ENCODE measurements around the gene CFAP97. TPM values are rescaled to one million over a fixed set of nuclear protein-coding genes. Genes with fewer than 3 reads are reported as not detected.

Gene CFAP97
- total RNA-seq, 1 experiment from 2014 or later, result 12.4 TPM

DNA sequence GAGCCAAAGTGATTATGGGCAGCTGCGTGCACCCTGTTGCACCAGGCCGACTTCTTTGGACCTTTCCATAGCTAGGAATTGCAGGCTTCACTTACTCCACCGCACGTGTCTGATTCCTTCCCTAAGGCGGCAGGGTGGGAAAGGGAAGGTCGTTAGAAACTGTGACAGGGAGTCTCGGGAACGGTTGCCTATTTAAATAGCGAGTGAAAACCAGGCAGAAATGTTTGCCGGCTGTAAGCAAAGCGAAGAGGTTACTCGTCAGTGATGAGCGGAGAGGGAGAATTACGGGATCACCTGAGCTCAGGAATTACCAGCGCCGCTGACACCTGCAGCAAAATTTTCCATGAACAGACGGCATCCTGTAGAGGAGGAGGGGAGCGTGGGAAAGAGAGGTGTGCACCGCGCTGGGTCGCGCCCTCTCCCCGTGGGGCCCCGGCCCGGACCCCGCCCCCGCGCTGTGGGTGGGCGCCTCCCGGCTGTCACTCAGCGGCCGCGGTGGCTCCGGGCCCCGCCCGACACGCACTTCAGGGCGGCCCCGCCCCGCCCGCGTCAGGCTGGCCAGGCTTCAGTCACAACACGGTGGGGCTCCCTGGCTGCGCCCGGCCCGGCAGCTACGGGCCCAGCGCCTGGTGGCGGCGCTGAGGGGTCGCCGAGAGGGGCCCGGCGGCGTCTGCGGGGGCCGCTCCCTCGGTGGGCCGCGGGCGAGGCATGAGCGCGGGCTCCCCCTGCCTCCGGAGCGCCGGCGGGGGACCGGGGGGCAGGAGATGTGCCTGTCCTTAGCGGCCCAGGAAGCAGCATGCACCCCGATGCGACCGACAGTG, 5.4 kb upstream of the CFAP97 start, which contains the start of gene SNX25:
Gene SNX25 (plus strand): TSS at position 568 of the 821 bp plus-strand sequence. CDS start 229 bp downstream, at position 797.
- intact Hi-C loops (cut with micrococcal nuclease), result loop anchor here (1.0 kb wide), 1 partner anchor 97 kb away; no protein-coding TSS in a partner anchor
- peak; percentile 80 for DNase-seq
- H2AFZ ChIP-seq (ENCODE audit: low read length), result peak within 1 kb of the TSS; percentile 93

DNA sequence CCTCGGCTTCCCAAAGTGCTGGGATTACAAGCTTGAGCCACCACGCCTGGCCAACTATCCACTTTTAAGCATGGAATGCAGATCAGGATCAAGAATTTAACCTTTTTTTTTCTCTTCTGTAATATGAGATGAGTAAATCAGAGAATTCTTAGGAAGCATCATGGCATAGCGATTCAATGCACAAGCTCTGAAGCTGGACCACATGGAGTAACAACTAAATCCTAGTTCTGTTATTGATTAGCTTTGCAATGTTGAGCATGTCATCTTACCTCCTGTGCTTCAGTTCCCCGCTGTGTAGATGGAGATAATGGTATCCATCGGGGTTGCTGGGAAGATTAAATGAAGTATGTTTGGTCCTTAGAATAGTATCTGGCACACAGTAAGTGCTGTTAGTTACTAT, 3.7 kb upstream of the CFAP97 start:
- no peak overlapping the region for H3K9ac ChIP-seq (ENCODE audit: low read length)
- TF ChIP-seq, protein P1, sequence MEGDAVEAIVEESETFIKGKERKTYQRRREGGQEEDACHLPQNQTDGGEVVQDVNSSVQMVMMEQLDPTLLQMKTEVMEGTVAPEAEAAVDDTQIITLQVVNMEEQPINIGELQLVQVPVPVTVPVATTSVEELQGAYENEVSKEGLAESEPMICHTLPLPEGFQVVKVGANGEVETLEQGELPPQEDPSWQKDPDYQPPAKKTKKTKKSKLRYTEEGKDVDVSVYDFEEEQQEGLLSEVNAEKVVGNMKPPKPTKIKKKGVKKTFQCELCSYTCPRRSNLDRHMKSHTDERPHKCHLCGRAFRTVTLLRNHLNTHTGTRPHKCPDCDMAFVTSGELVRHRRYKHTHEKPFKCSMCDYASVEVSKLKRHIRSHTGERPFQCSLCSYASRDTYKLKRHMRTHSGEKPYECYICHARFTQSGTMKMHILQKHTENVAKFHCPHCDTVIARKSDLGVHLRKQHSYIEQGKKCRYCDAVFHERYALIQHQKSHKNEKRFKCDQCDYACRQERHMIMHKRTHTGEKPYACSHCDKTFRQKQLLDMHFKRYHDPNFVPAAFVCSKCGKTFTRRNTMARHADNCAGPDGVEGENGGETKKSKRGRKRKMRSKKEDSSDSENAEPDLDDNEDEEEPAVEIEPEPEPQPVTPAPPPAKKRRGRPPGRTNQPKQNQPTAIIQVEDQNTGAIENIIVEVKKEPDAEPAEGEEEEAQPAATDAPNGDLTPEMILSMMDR (conservative IDR thresholded peaks at IDR 0.05; ENCODE audit: low read depth, low read length), result no peak
- H3K4me1 ChIP-seq (ENCODE audit: insufficient read depth, low read length), result peaks cover 31% of the 10 kb centered on the region
- BruUV-seq (replicated peaks), result no TSS peak
- H3K27me3 ChIP-seq (ENCODE audit: low read length), result no peaks in the 10 kb centered on the region
- no peak overlapping the region for H3K4me2 ChIP-seq (ENCODE audit: low read length)
- H2AFZ ChIP-seq (ENCODE audit: low read length), result no peak overlapping the region
- DNase-seq (no peak), ATAC-seq (no peak)
- no peak overlapping the region for H3K4me3 ChIP-seq (ENCODE audit: low read length)
- H3K27ac ChIP-seq (ENCODE audit: low read length), result no peak overlapping the region
- no peaks in the 10 kb centered on the region for H3F3A ChIP-seq (ENCODE audit: low read length, unreplicated experiment)
- POLR2A ChIA-PET (ENCODE audit: unreplicated experiment), result no interaction called here
- no peaks in the 10 kb centered on the region for H3K9me3 ChIP-seq (ENCODE audit: low read length)
- H3K79me2 ChIP-seq (ENCODE audit: low read length), result peaks cover 33% of the 10 kb centered on the region
- no peaks in the 10 kb centered on the region for H4K20me1 ChIP-seq (ENCODE audit: low read length)
- intact Hi-C loops (cut with micrococcal nuclease), result no loop called here
- CTCF ChIA-PET, result no interaction called here
- no peaks in the 10 kb centered on the region for H3K36me3 ChIP-seq (ENCODE audit: low read depth, low read length)
- no peaks in the 10 kb centered on the region for H3K9me2 ChIP-seq (replicated peaks; ENCODE audit: low read length)

More for the DNA sequence above, 5.4 kb upstream of the CFAP97 start, which contains the start of gene SNX25:
- TF ChIP-seq EZH2phosphoT487 (IDR thresholded peaks at IDR 0.05; ENCODE audit: borderline replicate concordance, low read length), result no peak
- TF ChIP-seq, protein P1 (conservative IDR thresholded peaks at IDR 0.05; ENCODE audit: low read depth, low read length), result no peak
- no peak for TF ChIP-seq EZH2 (IDR thresholded peaks at IDR 0.05; ENCODE audit: low read length, unreplicated experiment)
- H3K27me3 ChIP-seq (ENCODE audit: low read length), result no peaks in the 10 kb centered on the region
- ChIA-PET POLR2A (ENCODE audit: unreplicated experiment) (interaction anchor here (0.5 kb wide), 1 partner anchor 12 kb away, joined by 3 read pairs; no protein-coding TSS in a partner anchor), CTCF (interaction anchor here (0.8 to 1.0 kb wide), 2 partner anchors 74 to 97 kb away, joined by 3 to 4 read pairs; no protein-coding TSS in a partner anchor)
- no peaks in the 10 kb centered on the region for H3K9me3 ChIP-seq (ENCODE audit: low read length)
- H3K4me2 ChIP-seq (ENCODE audit: low read length), result peak within 1 kb of the TSS; percentile 86
- no TSS peak for BruUV-seq (replicated peaks)
- peaks cover 22% of the 10 kb centered on the region for H3K4me1 ChIP-seq (ENCODE audit: insufficient read depth, low read length)
- no peaks in the 10 kb centered on the region for H3K36me3 ChIP-seq (ENCODE audit: low read depth, low read length)
- H3F3A ChIP-seq (ENCODE audit: low read length, unreplicated experiment), result no peaks in the 10 kb centered on the region
- no peaks in the 10 kb centered on the region for H3K9me2 ChIP-seq (replicated peaks; ENCODE audit: low read length)
- peak within 1 kb of the TSS; percentile 95 for H3K4me3 ChIP-seq (ENCODE audit: low read length)
- H3K27ac ChIP-seq (ENCODE audit: low read length), result no peak within 1 kb of the TSS
- peak within 1 kb of the TSS; percentile 46 for H3K9ac ChIP-seq (ENCODE audit: low read length)
- no peaks in the 10 kb centered on the region for H4K20me1 ChIP-seq (ENCODE audit: low read length)
- H3K79me2 ChIP-seq (ENCODE audit: low read length), result peaks cover 33% of the 10 kb centered on the region
- ATAC-seq, result peak; percentile 83

Measured in PC-3 (cell line).